CD4-positive, alpha-beta T cell treated with Interleukin-17A for 4 hours (primary cell): ENCODE data around the gene CD3G.

Source experiments
- DNase-seq: peaks from one replicate; pipeline ENCODE4 v3.0.0-alpha.2; 2020; ENCODE audit warnings: mixed read lengths

The CD3G gene

GRCh38 chr11:118328745-118329144 lies 15.4 kb upstream of the CD3G start:
- DNase-seq: no peak

GRCh38 chr11:118334745-118335144 lies 9.4 kb upstream of the CD3G start:
- DNase-seq: no peak

GRCh38 chr11:118338637-118339061 lies 5.5 kb upstream of the CD3G start:
- peak; percentile 88 for DNase-seq

- DNase-seq: peak; percentile 47
Measured at GRCh38 chr11:118339281-118339961, 4.7 kb upstream of the CD3G start.

GRCh38 chr11:118340449-118340848 lies 3.7 kb upstream of the CD3G start:
- peak; percentile 17 for DNase-seq

- DNase-seq: no peak
Measured at GRCh38 chr11:118341261-118341660, 2.9 kb upstream of the CD3G start.

GRCh38 chr11:118341815-118342489 lies 2.2 kb upstream of the CD3G start:
- peak; percentile 55 for DNase-seq

- peak; percentile 80 for DNase-seq
Measured at GRCh38 chr11:118342503-118343161, 1.5 kb upstream of the CD3G start, which contains the start of gene CD3D. Gene CD3D, minus strand, starts transcription at chr11:118342705. Its CDS starts 98 bp downstream, at chr11:118342607.

- peak; percentile 48 for DNase-seq
Measured at GRCh38 chr11:118343248-118343647, 896 bp upstream of the CD3G start.

DNA sequence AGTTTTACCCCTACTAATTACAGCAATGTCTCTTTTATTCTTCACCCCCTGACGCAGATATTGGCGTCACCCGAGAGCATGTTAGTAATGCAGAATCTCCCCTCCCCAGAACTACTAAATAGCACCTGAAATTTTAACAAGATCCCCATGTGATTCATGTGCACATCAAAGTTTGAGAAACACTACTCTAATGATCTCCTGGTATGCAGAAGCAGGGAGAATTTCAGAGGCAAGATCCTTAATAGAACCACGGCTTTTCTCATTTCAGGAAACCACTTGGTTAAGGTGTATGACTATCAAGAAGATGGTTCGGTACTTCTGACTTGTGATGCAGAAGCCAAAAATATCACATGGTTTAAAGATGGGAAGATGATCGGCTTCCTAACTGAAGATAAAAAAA lies 5.3 kb downstream of the CD3G start:
- DNase-seq: no peak

DNA sequence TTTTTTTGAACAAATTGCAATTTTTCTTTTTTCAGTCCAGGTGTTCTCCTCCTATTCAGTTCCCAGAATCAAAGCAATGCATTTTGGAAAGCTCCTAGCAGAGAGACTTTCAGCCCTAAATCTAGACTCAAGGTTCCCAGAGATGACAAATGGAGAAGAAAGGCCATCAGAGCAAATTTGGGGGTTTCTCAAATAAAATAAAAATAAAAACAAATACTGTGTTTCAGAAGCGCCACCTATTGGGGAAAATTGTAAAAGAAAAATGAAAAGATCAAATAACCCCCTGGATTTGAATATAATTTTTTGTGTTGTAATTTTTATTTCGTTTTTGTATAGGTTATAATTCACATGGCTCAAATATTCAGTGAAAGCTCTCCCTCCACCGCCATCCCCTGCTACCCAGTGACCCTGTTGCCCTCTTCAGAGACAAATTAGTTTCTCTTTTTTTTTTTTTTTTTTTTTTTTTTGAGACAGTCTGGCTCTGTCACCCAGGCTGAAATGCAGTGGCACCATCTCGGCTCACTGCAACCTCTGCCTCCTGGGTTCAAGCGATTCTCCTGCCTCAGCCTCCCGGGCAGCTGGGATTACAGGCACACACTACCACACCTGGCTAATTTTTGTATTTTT lies 9.1 kb downstream of the CD3G start:
- DNase-seq: no peak

GRCh38 chr11:118358071-118358470 lies 13.9 kb downstream of the CD3G start:
- no peak for DNase-seq

GRCh38 chr11:118359295-118359958 lies 15.3 kb downstream of the CD3G start, which contains the start of gene UBE4A:
Gene UBE4A, plus strand, starts transcription at chr11:118359600. Its CDS starts 5,481 bp downstream, at chr11:118365081.
- DNase-seq: peak; percentile 99

GRCh38 chr11:118364956-118365615 lies 20.9 kb downstream of the CD3G start:
- no peak for DNase-seq

DNA sequence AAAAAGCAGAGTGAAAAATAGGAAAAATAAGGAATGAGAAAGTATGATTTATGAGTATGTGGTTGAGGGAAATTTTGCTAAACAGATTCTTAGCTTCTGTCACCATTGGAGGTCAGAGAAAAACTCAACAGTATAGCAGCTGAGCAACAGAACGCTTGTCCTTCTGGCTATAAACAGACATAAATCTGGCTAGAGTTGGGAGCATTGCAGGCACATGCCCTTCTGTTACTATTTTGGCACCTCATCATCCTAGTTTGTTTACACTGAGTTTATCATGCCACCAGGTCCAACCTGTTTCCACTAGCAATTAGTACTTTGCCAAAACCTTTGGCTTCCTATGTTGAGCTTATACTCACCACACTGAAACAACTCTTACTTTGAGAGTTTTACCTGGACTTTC lies 22.1 kb downstream of the CD3G start:
- DNase-seq: no peak

- no peak for DNase-seq
Measured at GRCh38 chr11:118370774-118371173, 26.6 kb downstream of the CD3G start.

DNA sequence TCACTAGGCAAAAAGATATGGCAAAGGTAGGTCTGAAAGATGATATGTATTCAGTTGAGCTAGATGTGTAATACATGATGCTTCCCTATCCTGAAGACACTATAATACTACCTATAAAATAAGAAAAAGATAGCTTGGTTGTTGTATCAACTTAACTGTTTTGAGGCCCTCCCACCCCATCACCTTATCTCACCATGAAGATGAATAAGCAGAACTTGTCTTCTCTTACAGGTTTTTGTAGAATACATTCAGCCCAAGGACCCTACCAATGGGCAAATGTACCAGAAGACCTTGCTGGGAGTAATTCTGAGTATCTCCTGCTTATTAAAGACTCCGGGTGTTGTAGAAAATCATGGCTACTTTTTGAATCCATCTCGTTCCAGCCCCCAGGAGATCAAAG lies 29.1 kb downstream of the CD3G start:
- DNase-seq: no peak

GRCh38 chr11:118373871-118374270 lies 29.7 kb downstream of the CD3G start:
- DNase-seq: no peak

- no peak for DNase-seq
Measured at GRCh38 chr11:118374729-118375128, 30.6 kb downstream of the CD3G start.

GRCh38 chr11:118375978-118376377 lies 31.8 kb downstream of the CD3G start:
- DNase-seq: no peak

GRCh38 chr11:118379497-118379896 lies 35.4 kb downstream of the CD3G start:
- DNase-seq: no peak

DNA sequence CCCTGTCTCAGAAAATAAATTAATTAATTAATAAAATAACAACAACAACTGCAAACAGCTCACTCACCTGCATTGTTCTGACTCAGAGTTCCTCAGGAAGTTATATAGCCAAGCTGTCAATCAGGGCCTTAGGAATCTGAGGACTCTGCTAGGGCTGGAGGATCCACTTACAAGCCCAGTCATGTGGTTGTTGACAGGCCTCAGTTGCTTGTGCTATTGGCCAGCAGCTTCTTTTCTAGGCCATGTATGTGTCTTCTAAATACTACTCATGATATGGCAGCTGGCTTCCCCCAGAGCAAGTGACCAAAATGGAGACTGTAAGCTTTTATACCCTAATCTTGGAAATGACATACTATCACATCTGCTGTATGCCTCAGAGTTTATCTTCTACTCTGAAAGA lies 36.4 kb downstream of the CD3G start:
- DNase-seq: no peak
